Thyroid gland (tissue), 4 donors: Measurements from ENCODE around the gene P4HA2.
A peak's percentile ranks its signal among the peaks of the same experiment; 100 is the strongest.

ENCODE experiments used
- CTCF ChIP-seq, 6 experiments: fragments of 200-600 bp in 3 of 6; fragments of 450-650 bp in 3 of 6; sonication (generic) in 3 of 6; IDR thresholded peaks; one replicate each; pipeline ENCODE4 v1.5.1; 2016 to 2019; ENCODE audit warnings: antibody characterized with exemption in 6 of 6, mild to moderate bottlenecking in 2 of 6, inconsistent platforms in 1 of 6, moderate library complexity in 1 of 6
- POLR2A ChIP-seq, 2 donors: fragments of 450-650 bp; IDR thresholded peaks; one replicate each; pipeline ENCODE4 v1.6.1; 2017; ENCODE audit warnings: antibody characterized with exemption in 2 of 2, mild to moderate bottlenecking in 2 of 2, moderate library complexity in 1 of 2

- TF ChIP-seq CTCF (IDR thresholded peaks at IDR 0.05) (peak; percentile 46 to 87 (median 72)), POLR2A (IDR thresholded peaks at IDR 0.05) (no peak)
These were observed 10.6 kb upstream of the P4HA2 start for GRCh38 chr5:132238169-132238744.
